Panc1 (cell line): ENCODE measurements around the gene LIPA. TPM values are rescaled to one million over a fixed set of nuclear protein-coding genes. Genes with fewer than 3 reads are reported as not detected.

ENCODE experiments used
- ATAC-seq: fragments of 200-7000 bp; cut with Tn5 transposase; 2 replicates; pipeline ENCODE4 v1.9.1; 2020; ENCODE audit warnings: mild to moderate bottlenecking, moderate library complexity
- BruUV-seq: library from RNA; stranded (reverse); fragments of 400-500 nt; replicated peaks from 2 replicates; lab custom pipeline; 2021; lab: Mats Ljungman, UMichigan
- CTCF ChIA-PET: fragments of 300-600 bp; sonication (Branson Sonifier 250); formaldehyde crosslinking; loops from one replicate; lab custom pipeline; 2022; ENCODE audit warnings: antibody characterized with exemption; lab: Charles Lee
- POLR2A ChIA-PET: fragments of 300-600 bp; sonication (Branson Sonifier 250); formaldehyde crosslinking; loops from one replicate; lab custom pipeline; 2022; ENCODE audit warnings: antibody characterized with exemption; lab: Charles Lee
- DNase-seq: peaks from one replicate; pipeline ENCODE4 v3.0.0-alpha.2; 2010; ENCODE audit warnings: low read depth, low spot score
- H3K27ac ChIP-seq: 2 replicates; pipeline ENCODE4 v1.5.1; 2011; ENCODE audit warnings: mild to moderate bottlenecking, low read length, inconsistent platforms
- H3K27me3 ChIP-seq: fragments of 200-500 bp; sonication (Bioruptor generic); 2 replicates; pipeline ENCODE4 v1.6.0; 2014; ENCODE audit warnings: low read length, inconsistent platforms; ENCODE audit not compliant: control insufficient read depth, insufficient read depth
- H3K36me3 ChIP-seq: fragments of 200-500 bp; sonication (Bioruptor generic); 2 replicates; pipeline ENCODE4 v1.5.1; 2014; ENCODE audit warnings: inconsistent platforms, mild to moderate bottlenecking, low read length, moderate library complexity; ENCODE audit not compliant: control insufficient read depth, insufficient read depth
- H3K4me1 ChIP-seq: 2 replicates; pipeline ENCODE4 v1.5.1; 2011; ENCODE audit warnings: inconsistent platforms, mild to moderate bottlenecking, low read length, moderate library complexity; ENCODE audit not compliant: control insufficient read depth, insufficient read depth
- H3K4me3 ChIP-seq, 2 experiments: 2 replicates each; pipeline ENCODE4 v1.5.1; 2011 to 2012; ENCODE audit warnings: low read depth in 2 of 2, low read length in 2 of 2, mild to moderate bottlenecking in 2 of 2, inconsistent platforms in 1 of 2, moderate library complexity in 1 of 2
- H3K9me3 ChIP-seq: fragments of 200-500 bp; sonication (Bioruptor generic); 2 replicates; pipeline ENCODE4 v1.5.1; 2014; ENCODE audit warnings: low read depth, mild to moderate bottlenecking, inconsistent platforms, low read length, moderate library complexity; ENCODE audit not compliant: control insufficient read depth, insufficient read depth
- POLR2AphosphoS5 ChIP-seq: IDR thresholded peaks from 2 replicates; pipeline ENCODE4 v1.6.1; 2012; ENCODE audit warnings: mild to moderate bottlenecking, low read depth, low read length, moderate library complexity
- REST ChIP-seq, 2 experiments: IDR thresholded peaks; 2 replicates each; pipeline ENCODE4 v1.6.1; 2011 to 2012; ENCODE audit warnings: low read depth in 2 of 2, control low read depth in 1 of 2, low read length in 1 of 2, mild to moderate bottlenecking in 1 of 2, moderate library complexity in 1 of 2; ENCODE audit not compliant: insufficient read depth in 1 of 2
- SIN3A ChIP-seq: IDR thresholded peaks from 2 replicates; pipeline ENCODE4 v1.6.1; 2012; ENCODE audit warnings: low read depth, mild to moderate bottlenecking, low read length, moderate library complexity, borderline replicate concordance; ENCODE audit not compliant: insufficient read depth
- TCF7L2 ChIP-seq: IDR thresholded peaks from 2 replicates; pipeline ENCODE4 v1.6.1; 2011; ENCODE audit warnings: mild to moderate bottlenecking, low read depth, low read length, inconsistent platforms
- in situ Hi-C: cut with HindIII; loops from 2 replicates; pipeline ENCODE4 v1.10.0; 2016; ENCODE audit warnings: low sequenced_read_pairs, low pct_unique_long_range_greater_than_20kb
- intact Hi-C: fragments of 100-400 bp; cut with micrococcal nuclease; formaldehyde crosslinking; loops from one replicate; pipeline ENCODE4 v1.10.0; 2022; ENCODE audit not compliant: unreplicated experiment
- total RNA-seq: library from RNA; stranded (reverse); gene quantifications from one replicate; pipeline ENCODE4 v1.2.1, GENCODE V29; 2021; ENCODE audit not compliant: unreplicated experiment
- TF ChIP-seq, protein P1 (sequence below): fragments of 450-650 bp; IDR thresholded peaks from 2 replicates; pipeline ENCODE4 v1.5.1; 2017; ENCODE audit warnings: mild to moderate bottlenecking

LIPA gene
- total RNA-seq, 1 experiment from 2014 or later: 172 TPM

DNA sequence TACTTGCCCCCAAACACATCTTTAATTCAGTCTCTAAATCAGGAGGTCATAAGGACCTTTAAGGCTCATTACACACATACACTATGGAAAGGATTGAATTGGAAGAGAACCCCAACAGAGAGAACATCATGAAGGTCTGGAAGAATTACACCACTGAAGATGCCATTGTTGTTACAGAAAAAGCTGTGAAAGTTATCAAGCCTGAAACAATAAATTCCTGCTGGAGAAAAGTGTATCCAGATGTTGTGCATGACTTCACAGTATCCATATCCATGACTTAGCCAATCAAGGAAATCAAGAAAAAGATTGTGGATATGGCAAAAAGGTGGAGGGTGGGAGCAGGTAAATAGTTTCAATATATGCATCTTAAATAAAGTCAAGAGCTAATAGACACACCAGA is 13.7 kb downstream of the LIPA start:
- no peaks in the 10 kb centered on the region for H3K27me3 ChIP-seq
- DNase-seq: no peak
- POLR2A ChIA-PET: no interaction called here
- intact Hi-C loops (no loop called here), in situ Hi-C loops (no loop called here)
- no peak overlapping the region for H3K4me3 ChIP-seq
- BruUV-seq: TSS peak; percentile 11
- TF ChIP-seq TCF7L2: no peak
- TF ChIP-seq POLR2AphosphoS5: no peak
- TF ChIP-seq REST (IDR thresholded peaks at IDR 0.05; ENCODE audit: insufficient read depth in 1 of 2, low read depth in 2 of 2, low read length in 1 of 2): no peak
- TF ChIP-seq, protein P1, sequence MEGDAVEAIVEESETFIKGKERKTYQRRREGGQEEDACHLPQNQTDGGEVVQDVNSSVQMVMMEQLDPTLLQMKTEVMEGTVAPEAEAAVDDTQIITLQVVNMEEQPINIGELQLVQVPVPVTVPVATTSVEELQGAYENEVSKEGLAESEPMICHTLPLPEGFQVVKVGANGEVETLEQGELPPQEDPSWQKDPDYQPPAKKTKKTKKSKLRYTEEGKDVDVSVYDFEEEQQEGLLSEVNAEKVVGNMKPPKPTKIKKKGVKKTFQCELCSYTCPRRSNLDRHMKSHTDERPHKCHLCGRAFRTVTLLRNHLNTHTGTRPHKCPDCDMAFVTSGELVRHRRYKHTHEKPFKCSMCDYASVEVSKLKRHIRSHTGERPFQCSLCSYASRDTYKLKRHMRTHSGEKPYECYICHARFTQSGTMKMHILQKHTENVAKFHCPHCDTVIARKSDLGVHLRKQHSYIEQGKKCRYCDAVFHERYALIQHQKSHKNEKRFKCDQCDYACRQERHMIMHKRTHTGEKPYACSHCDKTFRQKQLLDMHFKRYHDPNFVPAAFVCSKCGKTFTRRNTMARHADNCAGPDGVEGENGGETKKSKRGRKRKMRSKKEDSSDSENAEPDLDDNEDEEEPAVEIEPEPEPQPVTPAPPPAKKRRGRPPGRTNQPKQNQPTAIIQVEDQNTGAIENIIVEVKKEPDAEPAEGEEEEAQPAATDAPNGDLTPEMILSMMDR: no peak
- no peak for TF ChIP-seq SIN3A
- no peaks in the 10 kb centered on the region for H3K9me3 ChIP-seq
- H3K27ac ChIP-seq: no peak overlapping the region
- peaks cover 5% of the 10 kb centered on the region for H3K36me3 ChIP-seq
- no peak for ATAC-seq
- CTCF ChIA-PET: interaction anchor here (0.6 kb wide), 1 partner anchor 1628 kb away, joined by 5 read pairs; no protein-coding TSS in a partner anchor
- no peaks in the 10 kb centered on the region for H3K4me1 ChIP-seq

DNA sequence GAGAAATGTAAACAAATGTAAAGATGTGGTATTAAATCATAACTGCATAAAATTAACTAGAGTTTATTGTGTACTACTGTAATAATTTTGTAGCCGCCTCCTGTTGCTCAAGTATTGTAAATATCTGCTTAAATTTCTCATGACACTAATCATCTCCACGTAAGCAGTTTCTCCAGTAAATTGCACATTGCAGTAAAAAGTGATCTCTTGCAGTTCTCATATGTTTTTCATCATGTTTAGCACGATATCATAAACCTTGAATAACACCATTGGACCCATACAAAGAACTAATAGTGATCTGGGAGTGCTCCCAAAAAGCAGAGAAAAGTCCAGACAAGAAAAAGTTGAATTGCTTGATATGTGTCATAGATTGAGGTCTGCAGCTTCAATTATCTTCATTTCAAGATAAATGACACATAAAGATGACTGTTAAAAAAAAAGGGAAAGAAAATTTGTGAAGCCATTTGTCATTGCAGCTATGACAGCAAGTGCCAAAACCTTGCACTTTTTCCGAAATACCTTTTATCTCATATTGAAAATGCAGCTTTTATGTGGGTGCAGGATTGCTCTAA is 15.3 kb downstream of the LIPA start:
- CTCF ChIA-PET: no interaction called here
- DNase-seq: no peak
- no peak overlapping the region for H3K27ac ChIP-seq
- H3K36me3 ChIP-seq: peaks cover 5% of the 10 kb centered on the region
- no peaks in the 10 kb centered on the region for H3K4me1 ChIP-seq
- no peak for ATAC-seq
- H3K9me3 ChIP-seq: no peaks in the 10 kb centered on the region
- TF ChIP-seq POLR2AphosphoS5 (no peak), SIN3A (no peak), REST (IDR thresholded peaks at IDR 0.05; ENCODE audit: insufficient read depth in 1 of 2, low read depth in 2 of 2, low read length in 1 of 2) (no peak), TCF7L2 (no peak)
- TF ChIP-seq, protein P1: no peak
- no peak overlapping the region for H3K4me3 ChIP-seq
- intact Hi-C loops: no loop called here
- H3K27me3 ChIP-seq: no peaks in the 10 kb centered on the region
- POLR2A ChIA-PET: interaction anchor here (0.5 kb wide), 1 partner anchor 153 kb away, joined by 7 read pairs; no protein-coding TSS in a partner anchor
- in situ Hi-C loops: no loop called here
- BruUV-seq: TSS peak; percentile 13
